Gastrocnemius medialis (tissue), 4 donors: ENCODE results near the gene BRINP1. TPM values are rescaled to one million over a fixed set of nuclear protein-coding genes. Genes with fewer than 3 reads are reported as not detected.
"Not testable (repeated sequence)": the region's sequence is repeated elsewhere in the genome, so short reads cannot be mapped to it uniquely, and the experiment has no call there.

Source experiments
- ATAC-seq, 2 donors: fragments of 150-250 bp; one replicate each; pipeline ENCODE4 v1.9.1; 2016
- DNase-seq, 2 donors: peaks; one replicate each; pipeline ENCODE4 v3.0.0-alpha.2; 2019
- H3K27ac ChIP-seq, 4 donors: fragments of 200-600 bp; sonication (generic); 1 replicate in 1 of 4; 2 replicates in 3 of 4; pipeline ENCODE4 v1.5.1; 2016 to 2018; ENCODE audit warnings: mild to moderate bottlenecking in 2 of 4, moderate library complexity in 1 of 4
- H3K27me3 ChIP-seq, 3 donors: fragments of 200-600 bp; sonication (generic) in 2 of 3; 1 replicate in 1 of 3; 2 replicates in 2 of 3; pipeline versions ENCODE4 v1.5.1 to v1.6.0; 2016 to 2019; ENCODE audit warnings: mild to moderate bottlenecking in 1 of 3, moderate library complexity in 1 of 3
- H3K36me3 ChIP-seq, 2 donors: fragments of 200-600 bp; sonication (generic) in 1 of 2; one replicate each; pipeline ENCODE4 v1.5.1; 2017 to 2018
- H3K4me1 ChIP-seq, 2 donors: fragments of 200-600 bp; sonication (generic) in 1 of 2; one replicate each; pipeline ENCODE4 v1.5.1; 2016 to 2017; ENCODE audit warnings: mild to moderate bottlenecking in 2 of 2
- H3K4me3 ChIP-seq, 4 donors: fragments of 200-600 bp; sonication (generic) in 3 of 4; 1 replicate in 1 of 4; 2 replicates in 3 of 4; pipeline ENCODE4 v1.5.1; 2016 to 2019; ENCODE audit warnings: mild to moderate bottlenecking in 2 of 4
- H3K9me3 ChIP-seq, 3 donors: fragments of 200-600 bp; sonication (generic) in 2 of 3; 1 replicate in 1 of 3; 2 replicates in 2 of 3; pipeline ENCODE4 v1.5.1; 2016 to 2019
- POLR2A ChIP-seq, 2 donors: fragments of 450-650 bp; IDR thresholded peaks; one replicate each; pipeline ENCODE4 v1.6.1; 2017; ENCODE audit warnings: antibody characterized with exemption in 2 of 2, mild to moderate bottlenecking in 2 of 2, moderate library complexity in 2 of 2
- in situ Hi-C, 4 donors: fragments of 200-750 bp; cut with MboI; loops; one replicate each; pipeline versions ENCODE4 v1.15.0 to v1.8.0; 2017; ENCODE audit warnings: low sequenced_read_pairs in 4 of 4
- intact Hi-C: fragments of 100-400 bp; cut with DNase I; formaldehyde crosslinking; loops from one replicate; pipeline ENCODE4 v1.15.1; 2023; ENCODE audit warnings: low total_unique reads
- total RNA-seq, 4 donors: library from RNA; depleted of rRNA; stranded (reverse); fragments of >200 nt; gene quantifications; one replicate each; pipeline versions ENCODE4 v1.1.0 to v1.2.3, GENCODE V29; 2016
- TF ChIP-seq, protein P1 (sequence below), 5 experiments: fragments of 450-650 bp in 3 of 5; fragments of 200-600 bp in 2 of 5; sonication (generic) in 2 of 5; IDR thresholded peaks in 4 of 5; conservative IDR thresholded peaks in 1 of 5; 1 replicate in 4 of 5; 2 replicates in 1 of 5; pipeline ENCODE4 v1.5.1; 2016 to 2019; ENCODE audit warnings: antibody characterized with exemption in 5 of 5, mild to moderate bottlenecking in 3 of 5, moderate library complexity in 3 of 5

The BRINP1 gene
- total RNA-seq, 4 donors from 2014 or later: 0.07 TPM; not detected in 3

DNA sequence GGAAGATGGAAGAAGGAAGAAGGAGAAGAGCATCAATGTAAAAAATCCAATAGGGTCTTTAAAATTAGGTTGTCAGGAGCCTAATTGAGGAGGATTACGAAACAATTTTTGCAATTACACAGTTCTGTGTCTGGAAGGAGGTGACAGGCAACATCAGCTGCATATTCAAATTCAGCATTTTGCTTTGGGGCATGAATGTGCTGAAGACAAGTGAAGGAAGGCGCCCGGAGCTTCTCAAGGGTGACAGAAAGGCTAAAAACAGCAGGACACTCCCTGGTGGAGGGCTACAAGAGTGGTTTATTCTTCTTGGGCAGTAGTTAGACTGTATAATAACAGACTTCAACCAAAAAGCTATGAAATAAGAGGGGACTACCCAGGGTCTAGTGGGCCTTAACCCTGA lies 188.3 kb downstream of the BRINP1 start:
- Histone ChIP-seq H3K9me3 (no peaks in the 10 kb centered on the region), H3K27ac (no peak overlapping the region), H3K36me3 (no peaks in the 10 kb centered on the region), H3K27me3 (no peaks in the 10 kb centered on the region), H3K4me1 (peaks cover 0 to 10% of the 10 kb centered on the region in 2 donors), H3K4me3 (no peak overlapping the region)
- in situ Hi-C loops: no loop called here
- DNase-seq: no peak
- ATAC-seq: no peak
- TF ChIP-seq POLR2A (IDR thresholded peaks at IDR 0.05): no peak
- TF ChIP-seq, protein P1, sequence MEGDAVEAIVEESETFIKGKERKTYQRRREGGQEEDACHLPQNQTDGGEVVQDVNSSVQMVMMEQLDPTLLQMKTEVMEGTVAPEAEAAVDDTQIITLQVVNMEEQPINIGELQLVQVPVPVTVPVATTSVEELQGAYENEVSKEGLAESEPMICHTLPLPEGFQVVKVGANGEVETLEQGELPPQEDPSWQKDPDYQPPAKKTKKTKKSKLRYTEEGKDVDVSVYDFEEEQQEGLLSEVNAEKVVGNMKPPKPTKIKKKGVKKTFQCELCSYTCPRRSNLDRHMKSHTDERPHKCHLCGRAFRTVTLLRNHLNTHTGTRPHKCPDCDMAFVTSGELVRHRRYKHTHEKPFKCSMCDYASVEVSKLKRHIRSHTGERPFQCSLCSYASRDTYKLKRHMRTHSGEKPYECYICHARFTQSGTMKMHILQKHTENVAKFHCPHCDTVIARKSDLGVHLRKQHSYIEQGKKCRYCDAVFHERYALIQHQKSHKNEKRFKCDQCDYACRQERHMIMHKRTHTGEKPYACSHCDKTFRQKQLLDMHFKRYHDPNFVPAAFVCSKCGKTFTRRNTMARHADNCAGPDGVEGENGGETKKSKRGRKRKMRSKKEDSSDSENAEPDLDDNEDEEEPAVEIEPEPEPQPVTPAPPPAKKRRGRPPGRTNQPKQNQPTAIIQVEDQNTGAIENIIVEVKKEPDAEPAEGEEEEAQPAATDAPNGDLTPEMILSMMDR (IDR thresholded peaks at IDR 0.05 in 4 of 5, conservative IDR thresholded peaks at IDR 0.05 in 1 of 5): no peak
- intact Hi-C loops: loop anchor here (10.0 kb wide), 1 partner anchor 94 kb away; no protein-coding TSS in a partner anchor

DNA sequence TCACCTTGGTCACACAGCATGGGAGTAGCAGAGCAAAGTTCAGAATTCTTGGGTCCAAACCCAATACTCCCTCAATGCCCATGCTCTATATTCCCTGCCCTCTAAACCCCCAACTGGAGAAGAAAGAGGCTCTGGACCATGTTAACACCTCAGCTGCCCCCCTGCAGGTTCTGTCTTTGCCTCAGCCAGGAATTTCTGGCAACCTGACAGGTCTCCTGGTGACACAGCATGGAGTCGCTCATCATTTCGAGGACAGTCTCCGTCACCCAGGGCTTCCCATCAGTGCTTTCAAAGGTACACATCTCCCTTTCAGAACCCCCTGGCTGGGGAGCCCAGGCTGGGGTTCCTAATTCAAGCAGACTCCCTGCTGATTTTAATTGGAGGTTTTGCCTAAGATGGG lies 189.5 kb downstream of the BRINP1 start:
- ATAC-seq: no peak
- H3K27ac ChIP-seq: no peak overlapping the region
- intact Hi-C loops: loop anchor here (10.0 kb wide), 1 partner anchor 95 kb away; no protein-coding TSS in a partner anchor
- peaks cover 0 to 4% of the 10 kb centered on the region in 2 donors for H3K4me1 ChIP-seq
- TF ChIP-seq, protein P1 (IDR thresholded peaks at IDR 0.05 in 4 of 5, conservative IDR thresholded peaks at IDR 0.05 in 1 of 5): no peak
- no peak for TF ChIP-seq POLR2A (IDR thresholded peaks at IDR 0.05)
- no peak overlapping the region for H3K4me3 ChIP-seq
- no peak for DNase-seq
- no peaks in the 10 kb centered on the region for H3K27me3 ChIP-seq
- H3K36me3 ChIP-seq: no peaks in the 10 kb centered on the region
- no peaks in the 10 kb centered on the region for H3K9me3 ChIP-seq
- in situ Hi-C loops: no loop called here

DNA sequence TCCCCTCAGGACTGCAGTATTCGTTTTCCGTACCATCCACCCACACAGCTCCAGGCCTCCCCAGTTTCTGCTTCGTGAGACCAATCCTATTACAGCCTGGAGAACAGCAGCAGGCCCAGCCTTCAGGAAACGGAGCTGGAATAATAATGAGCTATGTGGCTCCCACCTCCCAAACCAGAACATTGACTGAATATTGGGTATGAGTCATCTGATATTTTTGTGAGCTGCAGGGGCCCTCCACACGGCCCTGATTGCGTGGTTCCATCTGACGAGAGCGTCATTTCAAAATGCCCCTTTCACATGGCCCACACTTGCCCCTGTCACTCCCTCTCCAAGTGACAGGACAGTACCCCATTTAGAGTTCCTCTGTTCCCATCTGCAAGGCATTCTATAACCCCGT lies 192.0 kb downstream of the BRINP1 start:
- ATAC-seq: no peak
- Histone ChIP-seq H3K27me3 (no peaks in the 10 kb centered on the region), H3K27ac (no peak overlapping the region), H3K4me3 (no peak overlapping the region), H3K4me1 (no peaks in the 10 kb centered on the region), H3K36me3 (no peaks in the 10 kb centered on the region), H3K9me3 (no peaks in the 10 kb centered on the region)
- TF ChIP-seq POLR2A (IDR thresholded peaks at IDR 0.05): no peak
- TF ChIP-seq, protein P1 (IDR thresholded peaks at IDR 0.05 in 4 of 5, conservative IDR thresholded peaks at IDR 0.05 in 1 of 5): no peak
- intact Hi-C loops (no loop called here), in situ Hi-C loops (no loop called here)
- no peak for DNase-seq

DNA sequence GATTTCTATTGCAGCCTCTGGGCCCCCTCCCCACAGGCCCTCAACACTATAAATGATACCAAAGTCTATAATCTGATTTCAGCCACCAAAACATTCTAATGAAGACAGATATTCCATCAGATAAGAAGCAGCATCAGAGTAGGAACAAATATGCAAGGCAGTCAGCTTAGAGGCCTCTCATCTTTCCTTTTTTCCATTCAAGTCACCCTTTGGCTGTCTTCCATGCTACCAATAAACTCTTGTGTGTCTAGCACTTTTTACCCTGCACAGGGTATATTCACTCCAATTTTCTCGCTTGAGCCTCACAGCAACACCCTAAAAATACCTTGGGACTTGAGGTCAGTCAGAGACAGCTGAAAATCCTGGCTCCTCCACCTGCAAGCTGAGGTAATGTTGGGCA lies 193.7 kb downstream of the BRINP1 start:
- ATAC-seq (no peak), DNase-seq (no peak)
- H3K9me3 ChIP-seq: no peaks in the 10 kb centered on the region
- no peak overlapping the region for H3K4me3 ChIP-seq
- in situ Hi-C loops: no loop called here
- no peaks in the 10 kb centered on the region for H3K4me1 ChIP-seq
- no peaks in the 10 kb centered on the region for H3K36me3 ChIP-seq
- intact Hi-C loops: no loop called here
- H3K27me3 ChIP-seq: no peaks in the 10 kb centered on the region
- no peak for TF ChIP-seq POLR2A (IDR thresholded peaks at IDR 0.05)
- TF ChIP-seq, protein P1 (IDR thresholded peaks at IDR 0.05 in 4 of 5, conservative IDR thresholded peaks at IDR 0.05 in 1 of 5): no peak
- H3K27ac ChIP-seq: no peak overlapping the region

DNA sequence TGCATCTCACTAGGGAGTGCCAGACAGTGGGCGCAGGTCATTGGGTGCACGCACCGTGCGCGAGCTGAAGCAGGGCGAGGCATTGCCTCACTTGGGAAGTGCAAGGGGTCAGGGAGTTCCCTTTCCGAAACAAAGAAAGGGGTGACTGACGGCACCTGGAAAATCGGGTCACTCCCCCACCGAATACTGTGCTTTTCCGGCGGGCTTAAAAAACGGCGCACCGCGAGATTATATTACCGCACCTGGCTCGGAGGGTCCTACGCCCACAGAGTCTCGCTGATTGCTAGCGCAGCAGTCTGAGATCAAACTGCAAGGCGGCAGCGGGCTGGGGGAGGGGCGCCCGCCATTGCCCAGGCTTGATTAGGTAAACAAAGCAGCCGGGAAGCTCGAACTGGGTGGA lies 200.0 kb downstream of the BRINP1 start:
- H3K36me3 ChIP-seq, H3K4me1 ChIP-seq, DNase-seq, H3K27me3 ChIP-seq, intact Hi-C loops, H3K27ac ChIP-seq, H3K9me3 ChIP-seq, in situ Hi-C loops, ATAC-seq: not testable (repeated sequence)
- peak overlapping the region in 2 of 4 donors; percentile 24 to 34 for H3K4me3 ChIP-seq
